Duodenal mucosa (tissue), 2 donors: ENCODE measurements around the gene OSGEP.

ENCODE experiments used
- H3K27ac ChIP-seq: one replicate; pipeline ENCODE4 v1.7.0; 2013; ENCODE audit warnings: low read depth, low read length
- H3K27me3 ChIP-seq, 2 donors: one replicate each; pipeline ENCODE4 v1.7.0; 2013; ENCODE audit warnings: low read length in 2 of 2, control low read depth in 1 of 2; ENCODE audit not compliant: insufficient read depth in 2 of 2, control insufficient read depth in 1 of 2
- H3K36me3 ChIP-seq, 2 donors: one replicate each; pipeline ENCODE4 v1.7.0; 2013; ENCODE audit warnings: low read length in 2 of 2, control low read depth in 1 of 2; ENCODE audit not compliant: insufficient read depth in 2 of 2, control insufficient read depth in 1 of 2
- H3K4me1 ChIP-seq, 2 donors: one replicate each; pipeline ENCODE4 v1.7.0; 2013; ENCODE audit warnings: low read length in 2 of 2, control low read depth in 1 of 2; ENCODE audit not compliant: insufficient read depth in 2 of 2, control insufficient read depth in 1 of 2
- H3K4me3 ChIP-seq, 2 donors: one replicate each; pipeline ENCODE4 v1.7.0; 2013; ENCODE audit warnings: low read length in 2 of 2, low read depth in 1 of 2
- H3K9ac ChIP-seq, 2 donors: one replicate each; pipeline ENCODE4 v1.7.0; 2013; ENCODE audit warnings: low read length in 2 of 2, low read depth in 1 of 2
- H3K9me3 ChIP-seq, 2 donors: one replicate each; pipeline ENCODE4 v1.7.0; 2013; ENCODE audit warnings: low read length in 2 of 2, control low read depth in 1 of 2; ENCODE audit not compliant: control insufficient read depth in 1 of 2

Gene OSGEP

GRCh38 chr14:20400965-20401593 is 53.5 kb downstream of the OSGEP start:
- no peak overlapping the region for H3K27ac ChIP-seq
- no peaks in the 10 kb centered on the region for H3K27me3 ChIP-seq

GRCh38 chr14:20400589-20400964 is 54.0 kb downstream of the OSGEP start:
- peaks cover 34 to 83% of the 10 kb centered on the region in 2 donors for H3K36me3 ChIP-seq

More at GRCh38 chr14:20400965-20401593, 53.5 kb downstream of the OSGEP start:
- Histone ChIP-seq H3K36me3 (peaks cover 33 to 82% of the 10 kb centered on the region in 2 donors), H3K9me3 (no peaks in the 10 kb centered on the region), H3K4me3 (no peak overlapping the region), H3K4me1 (peaks cover 0 to 3% of the 10 kb centered on the region in 2 donors), H3K9ac (no peak overlapping the region)

GRCh38 chr14:20397511-20397910 is 57.1 kb downstream of the OSGEP start:
- Histone ChIP-seq H3K27me3 (no peaks in the 10 kb centered on the region), H3K27ac (no peak overlapping the region), H3K4me1 (peaks cover 0 to 3% of the 10 kb centered on the region in 2 donors), H3K9ac (no peak overlapping the region), H3K36me3 (peaks cover 28 to 71% of the 10 kb centered on the region in 2 donors), H3K9me3 (no peaks in the 10 kb centered on the region), H3K4me3 (no peak overlapping the region)

More at GRCh38 chr14:20400589-20400964, 54.0 kb downstream of the OSGEP start:
- Histone ChIP-seq H3K9ac (no peak overlapping the region), H3K27me3 (no peaks in the 10 kb centered on the region), H3K4me1 (peaks cover 0 to 3% of the 10 kb centered on the region in 2 donors), H3K9me3 (no peaks in the 10 kb centered on the region), H3K4me3 (no peak overlapping the region), H3K27ac (no peak overlapping the region)
